ENCODE data around the gene PHTF1.

The PHTF1 gene

DNA sequence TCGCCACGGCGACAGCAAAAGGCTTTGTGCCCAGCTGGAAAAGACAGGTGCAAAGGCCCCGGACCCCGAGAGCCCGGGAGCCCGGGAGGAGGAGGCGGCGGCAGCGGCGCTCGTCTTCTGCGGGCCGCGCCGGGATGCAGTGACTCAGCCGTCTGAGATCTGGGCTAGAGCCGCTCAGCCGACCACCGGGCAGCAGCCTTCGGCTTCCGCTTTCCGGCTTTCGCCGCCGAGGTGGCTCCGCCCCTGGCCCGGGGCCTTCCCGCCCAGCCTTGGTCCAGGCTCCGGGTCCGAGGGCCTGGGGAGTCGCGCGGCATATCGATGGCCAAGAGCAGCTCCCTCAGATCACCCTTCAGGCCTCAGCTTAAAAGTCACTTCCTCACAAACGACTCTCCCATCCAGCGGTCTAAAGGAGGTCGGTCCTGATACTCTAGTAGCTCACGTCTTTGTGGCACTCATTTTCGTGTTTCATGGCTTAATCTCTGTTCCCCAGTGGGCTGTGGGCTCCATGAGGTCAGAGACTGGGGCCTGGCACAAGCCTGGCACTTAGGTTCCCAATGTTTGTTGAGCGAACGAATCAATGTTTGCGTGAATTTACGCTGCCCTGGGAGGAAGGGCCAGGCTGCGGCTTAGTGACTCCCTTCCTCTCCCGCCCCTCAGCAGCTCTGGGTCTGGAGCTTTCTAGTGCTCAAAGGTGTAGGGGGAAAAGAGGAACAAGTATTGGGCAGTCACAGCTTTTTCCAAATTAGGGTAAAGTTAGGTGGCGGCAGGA, at the start of gene PHTF1:
PHTF1 (minus strand) TSS at position 154 of the 769 bp plus-strand sequence. CDS start 783 bp downstream, outside the sequence.
- peak in 1 of 2 experiments; percentile 26 for DNase-seq (ENCODE audit: low read depth in 2 of 2)

DNA sequence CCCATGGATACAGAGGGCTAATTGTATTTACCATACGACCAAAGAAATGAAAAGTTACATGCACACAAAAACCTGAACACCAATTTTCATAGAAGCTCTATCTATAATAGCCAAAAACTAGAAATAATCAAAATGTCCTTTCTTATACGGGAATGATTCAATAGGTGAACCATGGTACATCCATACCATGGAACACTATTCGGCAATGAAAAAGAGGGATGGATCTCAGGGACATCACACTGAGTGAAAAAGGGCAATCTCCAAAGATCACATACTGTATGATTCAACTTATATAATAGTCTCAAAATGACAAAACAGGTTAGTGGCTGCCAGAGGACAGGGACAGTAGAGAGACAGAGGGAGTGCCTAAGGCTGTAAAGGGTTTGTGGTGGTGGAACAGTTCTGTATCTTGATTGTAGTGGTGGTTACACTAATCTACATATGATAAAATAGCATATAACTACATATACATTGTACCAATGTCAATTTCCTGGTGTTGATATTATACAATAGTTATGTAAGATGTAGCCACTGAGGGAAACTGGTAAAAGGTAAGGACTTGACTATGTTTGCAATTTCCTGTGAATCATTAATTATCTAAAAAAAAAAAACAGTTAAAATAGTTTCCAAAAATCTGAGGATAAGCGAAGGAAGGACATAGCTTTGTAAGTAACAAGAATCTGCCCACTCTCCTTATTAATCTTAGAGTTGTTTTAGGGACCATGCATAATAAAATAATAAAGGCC, 49.3 kb upstream of the PHTF1 start:
- no peak for DNase-seq (ENCODE audit: low read depth in 2 of 2)

DNA sequence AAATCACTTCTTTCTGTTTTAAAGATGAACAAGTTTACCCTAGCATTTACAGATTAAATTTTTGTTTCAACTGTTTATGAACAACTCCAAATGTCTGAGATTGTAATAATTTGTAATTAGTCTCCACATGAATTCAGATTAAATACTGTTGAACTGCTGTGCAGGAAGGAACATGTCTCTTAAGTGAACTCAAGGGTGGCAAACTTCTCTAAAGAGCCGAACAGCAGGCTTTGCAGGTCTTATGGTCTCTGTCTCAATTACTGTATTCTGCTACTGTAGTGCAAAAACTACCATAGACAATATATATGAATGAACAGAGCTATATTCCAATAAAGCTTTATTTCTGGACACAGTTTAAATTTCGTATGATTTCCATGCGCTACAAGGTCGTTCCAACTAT, 46.4 kb upstream of the PHTF1 start:
- DNase-seq (ENCODE audit: low read depth in 2 of 2), result no peak

DNA sequence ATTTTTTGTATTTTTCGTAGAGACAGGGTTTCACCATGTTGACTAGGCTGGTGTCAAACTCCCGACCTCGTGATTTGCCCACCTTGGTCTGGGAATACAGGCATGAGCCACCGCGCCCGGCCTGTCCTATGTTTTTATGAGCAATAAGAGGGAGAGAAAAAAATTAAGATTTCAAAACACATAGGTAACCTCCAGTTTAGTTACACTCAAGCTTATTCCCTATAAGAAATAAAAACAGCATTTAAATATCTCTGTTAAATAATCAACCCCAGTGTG, 45.9 kb upstream of the PHTF1 start:
- no peak for DNase-seq (ENCODE audit: low read depth in 2 of 2)

DNA sequence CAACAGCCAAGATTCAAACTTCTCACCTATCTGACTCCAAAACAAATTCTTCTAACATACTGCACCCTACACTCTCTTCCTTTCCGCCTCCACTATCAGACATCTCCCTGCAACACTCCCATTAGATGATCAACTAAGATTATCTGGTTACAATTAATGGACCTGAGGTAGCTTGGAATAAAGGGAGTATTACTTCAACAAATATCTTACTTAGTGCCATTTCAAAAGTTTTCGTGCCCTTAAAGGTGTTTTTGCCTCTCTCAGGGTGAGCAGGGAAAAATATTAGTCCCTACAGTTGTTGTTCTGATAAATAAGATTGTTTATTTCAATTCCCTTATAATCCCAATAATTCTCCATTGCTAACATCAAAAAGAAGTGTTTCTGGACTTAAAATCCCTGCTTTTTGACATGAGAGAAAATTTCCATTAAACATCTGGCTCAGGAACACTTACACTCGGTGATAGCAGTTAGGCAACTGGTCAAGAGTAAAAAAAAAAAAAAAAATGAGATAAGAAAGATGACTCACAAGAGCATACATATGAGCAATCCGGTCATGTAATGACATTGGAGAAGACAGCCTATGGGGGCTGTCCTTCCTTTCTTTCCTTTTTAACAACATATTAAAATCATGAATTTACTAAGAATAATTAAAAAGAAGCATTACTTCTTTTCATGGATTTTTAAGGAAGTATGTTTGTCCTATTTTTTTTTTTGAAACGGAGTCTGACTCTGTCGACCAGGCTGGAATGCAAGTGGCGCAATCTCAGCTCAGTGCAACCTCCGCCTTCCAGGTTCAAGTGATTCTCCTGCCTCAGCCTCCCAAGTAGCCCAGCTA, 45.4 kb upstream of the PHTF1 start:
- DNase-seq (ENCODE audit: low read depth in 2 of 2), result no peak

DNA sequence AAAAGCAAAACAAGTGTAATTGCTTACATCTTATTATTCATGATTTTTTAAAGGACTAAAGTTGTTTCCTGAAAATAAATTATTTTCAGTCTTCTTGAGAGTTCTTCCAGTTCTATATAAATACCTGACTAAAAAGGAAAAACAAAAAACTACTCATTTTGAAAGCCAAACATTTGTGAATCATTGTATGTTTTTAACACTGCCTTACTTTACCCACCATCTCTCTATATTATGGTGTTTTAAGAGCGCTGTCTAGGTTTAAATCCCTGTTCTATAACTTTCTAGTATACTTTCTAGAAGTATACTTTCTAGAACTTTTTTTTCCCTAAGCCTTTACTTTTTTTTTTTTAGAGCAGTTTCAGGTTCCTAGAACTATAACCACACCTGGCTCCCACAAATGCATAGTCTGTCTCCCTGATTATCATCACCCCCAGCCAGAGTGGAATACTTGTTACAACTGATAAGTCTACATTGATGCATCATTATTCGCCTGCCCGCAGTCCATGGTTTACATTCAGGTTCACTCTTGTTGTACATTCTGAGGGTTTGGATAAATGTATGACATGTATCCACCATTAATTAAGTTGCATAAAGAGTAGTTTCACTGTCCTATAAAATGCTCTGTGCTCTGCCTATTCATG, 43.2 kb upstream of the PHTF1 start:
- DNase-seq (ENCODE audit: low read depth in 2 of 2), result no peak

DNA sequence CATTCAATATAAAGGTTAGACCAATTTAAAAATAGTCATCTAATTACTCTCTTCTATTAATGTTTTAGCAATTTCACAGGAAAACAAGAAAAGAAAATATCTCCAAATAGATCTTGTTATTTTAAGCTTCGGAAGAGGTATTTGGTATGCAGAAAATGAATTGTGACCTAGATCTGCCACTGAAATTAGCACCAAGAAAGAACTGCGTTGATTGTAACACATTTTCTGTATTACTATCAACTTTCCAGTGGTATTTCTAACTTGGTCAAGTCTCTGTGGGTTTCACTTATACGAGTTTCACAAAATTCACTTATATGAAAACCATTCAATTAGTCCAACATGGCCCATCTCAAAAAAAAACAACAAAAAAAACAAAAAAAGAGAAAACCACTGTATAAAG, 41.2 kb upstream of the PHTF1 start:
- DNase-seq (ENCODE audit: low read depth in 2 of 2), result no peak

DNA sequence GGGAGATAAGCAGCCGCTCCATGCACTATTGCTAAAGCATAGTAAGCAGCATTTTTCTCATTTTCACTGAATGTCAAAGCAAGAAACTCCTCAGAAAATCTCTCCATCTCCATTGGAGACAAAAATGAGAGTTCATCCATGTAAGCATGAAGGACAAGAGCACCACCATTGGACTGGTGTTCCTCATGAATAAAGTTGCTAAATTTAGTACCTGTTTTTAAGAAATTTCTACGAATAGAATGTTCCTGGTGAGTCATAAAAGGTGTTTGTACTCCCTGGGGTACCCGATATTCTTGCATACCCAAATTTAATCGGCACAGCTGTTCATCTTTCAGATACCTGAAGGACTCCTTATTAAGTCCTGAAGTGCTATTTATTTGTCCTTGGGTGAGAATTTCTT, 38.2 kb upstream of the PHTF1 start:
- DNase-seq (ENCODE audit: low read depth in 2 of 2), result no peak

DNA sequence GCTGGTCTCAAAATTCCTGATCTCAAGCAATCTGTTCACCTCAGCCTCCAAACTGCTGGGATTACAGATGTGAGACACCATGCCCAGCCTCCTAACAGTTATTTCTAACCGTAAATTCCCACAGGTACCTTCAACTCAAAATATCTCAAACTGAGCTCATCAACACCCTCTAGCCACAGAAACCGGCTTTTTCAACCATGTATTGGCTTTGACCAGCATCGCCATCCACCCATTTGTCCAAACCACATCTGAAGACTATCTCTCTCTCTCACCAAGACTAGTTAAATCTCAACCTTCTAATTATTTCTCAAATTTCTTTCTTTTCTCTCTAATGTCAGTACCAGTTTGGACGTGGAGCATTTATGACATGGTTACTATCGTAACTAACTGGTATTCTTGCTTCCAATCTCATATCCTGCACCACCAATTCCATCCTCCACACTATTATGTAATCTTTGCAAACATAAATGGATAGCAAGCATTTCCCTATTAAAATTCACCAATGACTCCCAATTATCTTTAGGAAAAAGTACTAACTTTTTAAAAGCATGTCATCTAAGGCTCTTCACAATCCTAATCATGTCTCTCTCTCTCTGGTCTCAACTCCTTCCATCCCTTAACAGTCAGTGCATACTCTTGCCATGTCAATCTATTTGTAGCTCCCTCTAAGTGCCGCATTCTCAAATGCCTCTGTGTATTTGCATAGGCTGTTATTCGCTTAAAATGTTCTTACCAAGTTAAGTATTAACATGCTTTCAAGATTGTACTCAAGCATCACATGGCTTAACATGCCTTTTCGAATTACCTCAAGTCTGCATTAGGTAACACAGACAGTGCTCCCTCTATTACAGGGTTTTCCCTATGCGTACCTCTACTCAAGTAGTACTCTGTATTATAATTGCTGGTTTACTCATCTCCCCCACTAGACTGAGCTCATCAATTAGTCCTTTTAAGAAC, 34.9 kb upstream of the PHTF1 start:
- DNase-seq (ENCODE audit: low read depth in 2 of 2), result no peak

DNA sequence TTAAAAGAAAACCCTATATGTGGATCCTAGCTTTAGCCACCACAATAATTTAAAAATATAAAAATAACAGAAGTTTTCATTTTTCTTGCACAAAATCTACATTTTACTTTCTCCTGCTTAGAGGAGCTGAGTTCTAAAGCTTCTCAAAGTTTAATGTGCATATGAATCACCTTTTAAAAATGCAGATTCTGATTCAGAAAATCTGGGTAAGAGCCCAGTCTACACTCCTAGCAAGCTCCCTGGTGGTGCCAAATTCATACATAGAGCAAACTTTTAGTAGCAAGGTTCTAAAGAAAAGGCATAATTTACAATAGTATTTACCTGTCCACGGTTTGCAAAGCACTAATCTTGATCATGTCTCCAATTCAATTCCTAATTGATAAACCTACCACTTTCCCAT, 33.7 kb upstream of the PHTF1 start:
- no peak for DNase-seq (ENCODE audit: low read depth in 2 of 2)

DNA sequence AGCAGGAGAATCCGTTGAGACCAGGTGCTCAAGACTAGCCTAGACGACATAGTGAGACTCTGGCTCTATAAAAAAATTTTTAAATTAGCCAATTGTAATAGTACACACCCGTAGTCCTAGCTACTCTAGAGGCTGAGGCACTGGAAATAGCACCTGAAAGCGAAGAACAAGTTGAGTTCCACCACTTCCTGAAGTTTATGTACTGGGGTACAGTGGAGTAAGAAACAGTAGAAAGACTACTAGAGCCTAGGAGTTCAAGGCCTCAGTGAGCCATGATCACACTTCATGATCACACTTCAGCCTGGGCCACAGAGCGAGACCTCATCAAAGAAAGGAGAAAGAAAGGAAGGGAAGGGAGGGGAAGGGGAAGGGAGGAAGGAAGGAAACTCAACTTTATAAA, 33.2 kb upstream of the PHTF1 start:
- no peak for DNase-seq (ENCODE audit: low read depth in 2 of 2)

DNA sequence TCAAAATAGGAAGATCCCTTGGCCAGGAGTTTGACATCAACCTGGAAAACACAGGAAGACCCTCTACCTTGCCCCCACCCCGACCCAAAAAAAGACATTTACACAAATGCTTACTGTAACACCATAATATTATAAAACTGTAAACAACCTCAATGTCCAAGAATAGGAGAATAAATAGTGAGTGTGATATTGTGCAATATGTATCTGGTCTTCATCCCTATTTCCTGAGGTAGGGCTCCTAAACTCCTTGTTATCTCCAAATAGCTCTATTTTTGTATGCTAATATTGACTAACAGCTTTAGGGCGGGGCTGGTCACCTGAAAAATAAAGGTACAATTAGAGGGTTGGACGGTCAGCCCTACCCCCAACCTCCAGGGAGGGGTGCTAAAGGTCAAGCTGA, 29.5 kb upstream of the PHTF1 start:
- DNase-seq (ENCODE audit: low read depth in 2 of 2), result no peak

DNA sequence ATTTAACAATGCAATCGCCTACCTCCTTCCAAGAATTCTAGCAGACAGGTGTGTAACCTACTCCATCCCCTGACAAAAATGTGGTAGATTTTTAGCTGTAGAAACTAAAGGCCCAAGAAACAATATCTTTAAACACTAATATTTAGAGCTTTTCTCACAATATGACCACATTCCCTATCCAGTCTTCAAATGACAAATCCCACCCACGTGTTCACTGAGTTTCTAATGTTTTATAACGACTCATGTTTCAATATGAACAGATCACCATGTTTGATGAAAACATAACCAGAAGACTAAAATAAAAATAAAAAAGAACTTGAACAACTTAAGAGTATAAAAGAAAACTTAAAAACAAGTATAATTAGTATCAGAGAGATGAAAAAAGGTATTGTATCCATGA, 28.4 kb upstream of the PHTF1 start:
- no peak for DNase-seq (ENCODE audit: low read depth in 2 of 2)

DNA sequence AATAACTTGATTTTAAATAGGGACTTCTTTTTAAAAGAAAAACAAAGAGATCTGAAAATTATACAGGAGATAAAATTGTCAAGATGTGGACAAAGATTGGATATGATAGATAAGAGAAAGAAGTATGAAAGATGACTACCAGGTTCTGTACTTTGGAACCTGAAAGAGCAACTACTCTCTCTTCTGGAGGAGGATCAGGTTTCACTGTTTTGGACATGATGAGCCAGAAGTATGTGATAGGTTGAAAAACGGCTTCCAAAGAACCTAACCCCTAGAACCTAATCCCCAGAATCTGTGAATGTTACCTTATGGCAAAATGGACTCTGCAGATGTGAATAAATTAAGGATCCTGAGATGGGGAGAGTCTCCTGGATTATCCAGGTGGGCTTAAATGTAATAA, 26.8 kb upstream of the PHTF1 start:
- no peak for DNase-seq (ENCODE audit: low read depth in 2 of 2)

DNA sequence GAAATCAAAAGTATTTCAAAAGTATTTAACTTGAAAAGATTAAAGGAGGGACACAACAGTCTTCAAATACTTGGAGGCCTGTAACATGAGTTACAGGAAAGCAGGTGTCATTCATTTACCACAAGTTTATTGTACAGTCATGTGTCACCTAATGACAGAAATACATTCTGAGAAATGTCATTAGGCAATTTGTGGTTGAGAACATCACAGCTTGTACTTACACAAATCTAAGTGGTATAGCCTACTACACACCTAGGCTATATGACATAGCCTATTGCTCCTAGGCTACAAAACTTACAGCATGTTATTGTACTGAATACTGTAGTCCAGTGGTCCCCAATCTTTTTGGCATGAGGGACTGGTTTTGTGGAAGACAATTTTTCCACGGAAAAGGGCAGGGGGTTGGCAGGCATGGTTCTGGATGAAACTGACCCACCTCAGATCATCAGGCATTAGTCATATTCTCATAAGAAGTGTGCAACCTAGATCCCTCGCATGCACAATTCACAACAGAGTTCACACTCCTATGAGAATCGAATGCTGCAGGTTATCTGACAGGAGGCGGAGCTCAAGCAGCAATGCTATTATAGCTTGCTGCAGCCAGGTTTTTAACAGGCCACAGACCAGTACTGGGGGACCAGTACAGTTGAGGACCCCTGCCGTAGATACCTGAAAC, 25.0 kb upstream of the PHTF1 start:
- DNase-seq (ENCODE audit: low read depth in 2 of 2), result no peak

DNA sequence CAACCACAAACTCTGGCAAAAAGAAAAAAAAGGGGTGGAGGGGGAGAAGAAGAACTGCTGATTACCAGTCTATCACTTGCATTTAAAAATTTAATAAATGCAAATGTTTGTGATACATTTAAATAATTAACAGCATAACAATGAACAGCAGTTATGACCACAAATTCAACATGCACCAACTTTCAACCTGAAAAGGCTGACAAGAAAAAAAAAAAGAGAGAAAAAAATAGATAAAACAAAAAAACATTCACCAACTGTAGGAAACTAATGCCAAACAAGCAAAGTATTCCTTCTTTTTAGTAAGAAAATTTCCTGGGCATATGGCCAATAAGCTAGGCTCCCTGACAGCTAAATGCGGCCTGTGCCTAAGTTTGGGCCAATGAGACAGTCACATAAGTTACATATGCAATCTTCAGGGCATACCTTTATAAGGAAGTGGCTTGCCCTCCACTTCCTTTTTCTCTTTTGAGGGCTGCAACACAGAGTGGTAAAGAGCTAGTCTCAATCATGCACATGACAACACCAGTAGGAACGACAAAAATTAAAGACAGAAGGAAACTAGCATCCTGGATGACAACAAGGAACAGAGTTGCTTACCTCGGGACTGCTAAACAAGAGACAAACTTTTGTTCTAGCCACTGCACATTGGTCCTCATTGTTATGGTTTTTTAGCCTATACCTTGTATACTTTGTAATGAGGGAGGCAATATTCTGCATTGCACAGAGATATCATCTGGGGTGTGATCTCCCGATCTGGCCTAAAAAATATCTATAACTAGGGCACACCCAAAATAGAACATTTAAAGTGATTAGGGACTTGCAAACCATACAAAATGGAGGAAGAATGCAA, 24.2 kb upstream of the PHTF1 start:
- DNase-seq (ENCODE audit: low read depth in 2 of 2), result no peak

DNA sequence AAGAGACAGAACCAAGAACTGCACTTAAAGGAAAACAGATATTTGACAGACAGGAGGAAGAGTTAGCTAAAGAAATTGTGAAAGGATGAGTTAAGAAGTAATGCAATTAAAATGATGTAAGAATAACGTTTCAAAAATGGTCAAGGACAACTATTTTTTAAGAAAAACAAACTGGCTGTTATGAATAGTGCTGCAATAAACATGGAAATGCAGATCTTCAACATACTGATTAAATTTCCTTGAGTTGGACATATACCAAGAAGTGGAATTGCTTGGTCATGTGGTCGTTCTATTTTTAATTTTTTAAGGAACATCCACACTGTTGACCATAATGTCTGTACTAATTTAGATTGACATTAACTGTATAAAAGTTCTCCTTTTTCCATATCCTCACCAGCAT, 23.1 kb upstream of the PHTF1 start:
- no peak for DNase-seq (ENCODE audit: low read depth in 2 of 2)

DNA sequence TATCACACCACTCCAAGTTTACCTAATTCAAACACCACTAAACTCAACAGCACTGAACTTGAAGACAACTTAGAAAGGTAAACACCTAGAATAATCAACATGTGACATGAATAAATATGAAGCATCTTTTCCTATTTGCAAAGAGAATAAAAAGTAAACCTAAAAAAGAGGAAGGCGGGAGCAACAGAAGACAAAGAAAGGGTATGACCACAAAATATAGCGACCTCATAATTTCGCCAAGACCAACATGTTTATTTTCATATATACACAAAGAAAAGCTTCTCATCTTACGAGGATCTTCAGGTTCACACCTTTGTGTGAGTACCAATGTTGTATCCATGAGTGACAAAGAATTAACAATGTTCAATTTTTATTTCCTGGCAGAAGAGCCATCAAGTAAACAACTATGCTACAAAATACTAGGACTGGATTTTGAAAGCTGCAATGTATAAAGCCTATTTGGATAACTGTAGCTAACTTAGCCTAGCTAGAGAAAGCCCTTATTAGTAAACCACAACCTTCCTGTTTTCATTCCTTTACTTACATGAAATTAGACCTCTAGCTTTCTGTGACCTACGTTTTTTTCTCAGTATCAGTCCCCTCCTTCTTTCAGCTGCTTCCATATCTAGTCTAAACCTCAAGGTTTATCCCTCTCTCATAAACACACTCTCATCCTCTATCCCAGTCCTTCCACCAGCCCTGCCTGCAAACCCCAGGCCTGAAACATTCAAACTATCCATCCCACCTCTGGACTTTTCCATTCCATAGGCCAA, 21.3 kb upstream of the PHTF1 start:
- DNase-seq (ENCODE audit: low read depth in 2 of 2), result no peak

DNA sequence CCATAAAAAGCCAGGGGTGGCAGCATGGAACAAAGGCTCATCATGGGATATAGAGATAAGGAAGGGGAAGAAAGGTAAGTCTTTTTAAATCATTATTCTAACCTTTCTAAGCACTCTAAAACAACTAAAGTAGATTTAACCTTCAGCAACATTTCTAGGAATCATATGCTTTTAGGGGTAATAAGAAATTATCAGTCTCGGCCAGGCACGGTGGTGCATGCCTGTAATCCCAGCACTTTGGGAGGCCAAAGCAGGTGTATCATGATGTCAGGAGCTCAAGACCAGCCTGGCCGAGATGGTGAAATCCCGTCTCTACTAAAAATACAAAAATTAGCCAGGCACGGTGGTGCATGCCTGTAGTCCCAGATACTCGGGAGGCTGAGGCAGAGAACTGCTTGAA, 20.3 kb upstream of the PHTF1 start:
- no peak for DNase-seq (ENCODE audit: low read depth in 2 of 2)

All from fibroblast of skin of left biceps (primary cell).